Caco-2 (cell line): ENCODE measurements around the gene UBL7. TPM values are rescaled to one million over a fixed set of nuclear protein-coding genes. Genes with fewer than 3 reads are reported as not detected.

Source experiments
- BruUV-seq: library from RNA; stranded (reverse); fragments of 400-500 nt; replicated peaks from 2 replicates; lab custom pipeline; 2021; lab: Mats Ljungman, UMichigan
- CTCF ChIA-PET: fragments of 300-600 bp; sonication (Branson Sonifier 250); formaldehyde crosslinking; loops from one replicate; lab custom pipeline; 2022; ENCODE audit warnings: antibody characterized with exemption; lab: Charles Lee
- POLR2A ChIA-PET: fragments of 300-600 bp; sonication (Branson Sonifier 250); formaldehyde crosslinking; loops from one replicate; lab custom pipeline; 2022; ENCODE audit warnings: antibody characterized with exemption; lab: Charles Lee
- DNase-seq, 2 experiments: peaks; one replicate each; pipeline versions ENCODE4 v3.0.0 to v3.0.0-alpha.2; 2020 to 2022
- H3K27me3 ChIP-seq: replicated peaks from 2 replicates; pipeline ENCODE4 v1.6.0; 2011; ENCODE audit warnings: low read length; ENCODE audit not compliant: control insufficient read depth, insufficient read depth
- H3K36me3 ChIP-seq: 2 replicates; pipeline ENCODE4 v1.5.1; 2011; ENCODE audit warnings: low read length; ENCODE audit not compliant: control insufficient read depth, insufficient read depth
- H3K4me1 ChIP-seq: fragments of 250-450 bp; sonication (Bioruptor Pico); 2 replicates; pipeline ENCODE4 v1.5.1; 2020; ENCODE audit warnings: mild to moderate bottlenecking
- H3K4me3 ChIP-seq: 2 replicates; pipeline ENCODE4 v1.5.1; 2011; ENCODE audit warnings: low read depth, mild to moderate bottlenecking, control low read depth, low read length
- H3K9me3 ChIP-seq: fragments of 250-450 bp; sonication (Bioruptor Pico); 2 replicates; pipeline ENCODE4 v1.5.1; 2020; ENCODE audit warnings: mild to moderate bottlenecking, moderate library complexity
- H3K27ac Mint-ChIP-seq: one replicate; pipeline ENCODE4 v1.8.0; 2022; ENCODE audit warnings: mixed read lengths; ENCODE audit not compliant: unreplicated experiment
- H3K27me3 Mint-ChIP-seq: one replicate; pipeline ENCODE4 v1.8.0; 2022; ENCODE audit warnings: mixed read lengths; ENCODE audit not compliant: insufficient read depth, unreplicated experiment
- H3K36me3 Mint-ChIP-seq: one replicate; pipeline ENCODE4 v1.8.0; 2022; ENCODE audit warnings: mild to moderate bottlenecking, mixed read lengths; ENCODE audit not compliant: insufficient read depth, unreplicated experiment
- H3K4me1 Mint-ChIP-seq: one replicate; pipeline ENCODE4 v1.8.0; 2022; ENCODE audit warnings: low read depth, mixed read lengths; ENCODE audit not compliant: unreplicated experiment
- H3K4me3 Mint-ChIP-seq: one replicate; pipeline ENCODE4 v1.8.0; 2022; ENCODE audit warnings: mild to moderate bottlenecking, moderate library complexity, mixed read lengths; ENCODE audit not compliant: unreplicated experiment
- H3K9me3 Mint-ChIP-seq: one replicate; pipeline ENCODE4 v1.8.0; 2022; ENCODE audit warnings: mixed read lengths; ENCODE audit not compliant: unreplicated experiment
- CTCF ChIP-seq, 2 experiments: fragments of 200-600 bp in 1 of 2; IDR thresholded peaks; 1 replicate in 1 of 2; 2 replicates in 1 of 2; pipeline versions ENCODE4 v1.5.1 to v1.8.0; 2011 to 2022; ENCODE audit warnings: antibody characterized with exemption in 1 of 2, control low read depth in 1 of 2, inconsistent platforms in 1 of 2, low read depth in 1 of 2, low read length in 1 of 2, mild to moderate bottlenecking in 1 of 2, moderate library complexity in 1 of 2; ENCODE audit not compliant: insufficient read depth in 1 of 2, severe bottlenecking in 1 of 2, unreplicated experiment in 1 of 2
- intact Hi-C: fragments of 100-400 bp; cut with micrococcal nuclease; formaldehyde crosslinking; loops from one replicate; pipeline ENCODE4 v1.10.0; 2022; ENCODE audit not compliant: unreplicated experiment
- total RNA-seq: library from RNA; stranded (reverse); gene quantifications from 2 replicates; pipeline ENCODE4 v1.2.3, GENCODE V29; 2022

The UBL7 gene
- total RNA-seq, 1 experiment from 2014 or later: 34.4 TPM

- no peak for TF ChIP-seq CTCF (IDR thresholded peaks at IDR 0.05; ENCODE audit: insufficient read depth in 1 of 2, low read depth in 1 of 2, low read length in 1 of 2, severe bottlenecking in 1 of 2, unreplicated experiment in 1 of 2)
- Mint-ChIP-seq H3K4me3 (peak overlapping the region; percentile 68), H3K9me3 (no peaks in the 10 kb centered on the region), H3K4me1 (peaks cover 37% of the 10 kb centered on the region), H3K36me3 (peaks cover 34% of the 10 kb centered on the region), H3K27me3 (no peaks in the 10 kb centered on the region), H3K27ac (peak overlapping the region; percentile 29)
- no peaks in the 10 kb centered on the region for H3K27me3 ChIP-seq
- H3K4me3 ChIP-seq: no peak overlapping the region
- no peaks in the 10 kb centered on the region; the same call in none of the 2 replicates for H3K36me3 ChIP-seq
- intact Hi-C loops: loop anchor here (5.0 kb wide), 1 partner anchor 51 kb away; no protein-coding TSS in a partner anchor
- no TSS peak for BruUV-seq
- DNase-seq: no peak
- POLR2A ChIA-PET: no interaction called here
- H3K4me1 ChIP-seq: peaks cover 12% of the 10 kb centered on the region
- CTCF ChIA-PET: interaction anchor here (0.6 to 1.7 kb wide), 4 partner anchors 29 to 100 kb away, joined by 3 to 5 read pairs (median 3); partner anchors contain the start of gene UBL7
- no peaks in the 10 kb centered on the region for H3K9me3 ChIP-seq
Observed at GRCh38 chr15:74431645-74432044, 29.3 kb downstream of the UBL7 start.

GRCh38 chr15:74431116-74431515 is 29.8 kb downstream of the UBL7 start:
- Mint-ChIP-seq H3K27me3 (no peaks in the 10 kb centered on the region), H3K36me3 (peaks cover 40% of the 10 kb centered on the region), H3K4me3 (peak overlapping the region; percentile 68), H3K9me3 (no peaks in the 10 kb centered on the region), H3K27ac (peak overlapping the region; percentile 29), H3K4me1 (peaks cover 43% of the 10 kb centered on the region)
- Histone ChIP-seq H3K36me3 (no peaks in the 10 kb centered on the region; the same call in none of the 2 replicates), H3K4me3 (no peak overlapping the region), H3K9me3 (no peaks in the 10 kb centered on the region), H3K4me1 (peaks cover 12% of the 10 kb centered on the region), H3K27me3 (no peaks in the 10 kb centered on the region)
- no TSS peak for BruUV-seq
- no peak for DNase-seq
- no peak for TF ChIP-seq CTCF (IDR thresholded peaks at IDR 0.05; ENCODE audit: insufficient read depth in 1 of 2, low read depth in 1 of 2, low read length in 1 of 2, severe bottlenecking in 1 of 2, unreplicated experiment in 1 of 2)
- POLR2A ChIA-PET: no interaction called here
- CTCF ChIA-PET: interaction anchor here (0.6 to 1.0 kb wide), 2 partner anchors 52 to 100 kb away, joined by 3 read pairs; no protein-coding TSS in a partner anchor
- intact Hi-C loops: loop anchor here (5.0 kb wide), 1 partner anchor 51 kb away; no protein-coding TSS in a partner anchor

- H3K27ac Mint-ChIP-seq: no peak overlapping the region
- TF ChIP-seq CTCF (IDR thresholded peaks at IDR 0.05; ENCODE audit: insufficient read depth in 1 of 2, low read depth in 1 of 2, low read length in 1 of 2, severe bottlenecking in 1 of 2, unreplicated experiment in 1 of 2): no peak
- H3K27me3 ChIP-seq: no peaks in the 10 kb centered on the region
- peaks cover 41% of the 10 kb centered on the region for H3K36me3 Mint-ChIP-seq
- no peaks in the 10 kb centered on the region for H3K27me3 Mint-ChIP-seq
- peaks cover 12% of the 10 kb centered on the region for H3K4me1 ChIP-seq
- no peaks in the 10 kb centered on the region for H3K9me3 Mint-ChIP-seq
- ChIA-PET POLR2A (no interaction called here), CTCF (interaction anchor here (1.0 kb wide), 1 partner anchor 52 kb away, joined by 3 read pairs; no protein-coding TSS in a partner anchor)
- BruUV-seq: no TSS peak
- no peak overlapping the region for H3K4me3 ChIP-seq
- H3K9me3 ChIP-seq: no peaks in the 10 kb centered on the region
- H3K4me3 Mint-ChIP-seq: no peak overlapping the region
- H3K4me1 Mint-ChIP-seq: peaks cover 43% of the 10 kb centered on the region
- intact Hi-C loops: loop anchor here (5.0 kb wide), 1 partner anchor 52 kb away; no protein-coding TSS in a partner anchor
- no peak for DNase-seq
- H3K36me3 ChIP-seq: peaks cover 2% of the 10 kb centered on the region
Observed at GRCh38 chr15:74430510-74430951, 30.4 kb downstream of the UBL7 start.
